Colonic mucosa (tissue), 4 donors: ENCODE results near the gene HDAC8. TPM values are rescaled to one million over a fixed set of nuclear protein-coding genes. Genes with fewer than 3 reads are reported as not detected.
"Not testable (repeated sequence)": the region's sequence is repeated elsewhere in the genome, so short reads cannot be mapped to it uniquely, and the experiment has no call there.

ENCODE experiments used
- DNase-seq: peaks from one replicate; pipeline ENCODE4 v3.0.0-alpha.2; 2020
- H3K27ac ChIP-seq: fragments of 200-600 bp; one replicate; pipeline ENCODE4 v1.8.0; 2021
- H3K27me3 ChIP-seq: fragments of 200-600 bp; one replicate; pipeline ENCODE4 v1.8.0; 2021
- H3K36me3 ChIP-seq: fragments of 200-600 bp; one replicate; pipeline ENCODE4 v1.8.0; 2021
- H3K4me1 ChIP-seq: fragments of 200-600 bp; one replicate; pipeline ENCODE4 v1.8.0; 2021; ENCODE audit warnings: mild to moderate bottlenecking
- H3K4me3 ChIP-seq: fragments of 200-600 bp; one replicate; pipeline ENCODE4 v1.8.0; 2021
- H3K9ac ChIP-seq, 2 donors: one replicate each; pipeline ENCODE4 v1.7.0; 2013; ENCODE audit warnings: control low read depth in 2 of 2, low read depth in 2 of 2, low read length in 2 of 2
- H3K9me3 ChIP-seq: fragments of 200-600 bp; one replicate; pipeline ENCODE4 v1.8.0; 2021
- intact Hi-C: fragments of 100-400 bp; cut with DNase I; formaldehyde crosslinking; loops from one replicate; pipeline ENCODE4 v1.14.1; 2022
- total RNA-seq, 2 donors: library from RNA; stranded (reverse); fragmentation: NEBNext Ultra II Directional in 1 of 2; extraction: Animal tissue kit (Norgen Biotek cat#: 25700) in 1 of 2; gene quantifications; one replicate each; pipeline ENCODE4 v1.2.1, GENCODE V29; 2021
- TF ChIP-seq, protein P1 (sequence below): fragments of 200-600 bp; IDR thresholded peaks from one replicate; pipeline ENCODE4 v1.8.0; 2022; ENCODE audit warnings: antibody characterized with exemption, mild to moderate bottlenecking
- donor health status: healthy.
- donor health status: DM: no; HTN: no; CAD: no.
- donor health status: DM: no; HTN: no; CAD: no.

HDAC8 gene
- total RNA-seq, 2 donors from 2014 or later = 23.0 to 25.7 TPM

GRCh38 chrX:72330131-72330530, 242.5 kb downstream of the HDAC8 start:
- H3K4me3 ChIP-seq = no peak overlapping the region
- TF ChIP-seq, protein P1, sequence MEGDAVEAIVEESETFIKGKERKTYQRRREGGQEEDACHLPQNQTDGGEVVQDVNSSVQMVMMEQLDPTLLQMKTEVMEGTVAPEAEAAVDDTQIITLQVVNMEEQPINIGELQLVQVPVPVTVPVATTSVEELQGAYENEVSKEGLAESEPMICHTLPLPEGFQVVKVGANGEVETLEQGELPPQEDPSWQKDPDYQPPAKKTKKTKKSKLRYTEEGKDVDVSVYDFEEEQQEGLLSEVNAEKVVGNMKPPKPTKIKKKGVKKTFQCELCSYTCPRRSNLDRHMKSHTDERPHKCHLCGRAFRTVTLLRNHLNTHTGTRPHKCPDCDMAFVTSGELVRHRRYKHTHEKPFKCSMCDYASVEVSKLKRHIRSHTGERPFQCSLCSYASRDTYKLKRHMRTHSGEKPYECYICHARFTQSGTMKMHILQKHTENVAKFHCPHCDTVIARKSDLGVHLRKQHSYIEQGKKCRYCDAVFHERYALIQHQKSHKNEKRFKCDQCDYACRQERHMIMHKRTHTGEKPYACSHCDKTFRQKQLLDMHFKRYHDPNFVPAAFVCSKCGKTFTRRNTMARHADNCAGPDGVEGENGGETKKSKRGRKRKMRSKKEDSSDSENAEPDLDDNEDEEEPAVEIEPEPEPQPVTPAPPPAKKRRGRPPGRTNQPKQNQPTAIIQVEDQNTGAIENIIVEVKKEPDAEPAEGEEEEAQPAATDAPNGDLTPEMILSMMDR = no peak

DNA sequence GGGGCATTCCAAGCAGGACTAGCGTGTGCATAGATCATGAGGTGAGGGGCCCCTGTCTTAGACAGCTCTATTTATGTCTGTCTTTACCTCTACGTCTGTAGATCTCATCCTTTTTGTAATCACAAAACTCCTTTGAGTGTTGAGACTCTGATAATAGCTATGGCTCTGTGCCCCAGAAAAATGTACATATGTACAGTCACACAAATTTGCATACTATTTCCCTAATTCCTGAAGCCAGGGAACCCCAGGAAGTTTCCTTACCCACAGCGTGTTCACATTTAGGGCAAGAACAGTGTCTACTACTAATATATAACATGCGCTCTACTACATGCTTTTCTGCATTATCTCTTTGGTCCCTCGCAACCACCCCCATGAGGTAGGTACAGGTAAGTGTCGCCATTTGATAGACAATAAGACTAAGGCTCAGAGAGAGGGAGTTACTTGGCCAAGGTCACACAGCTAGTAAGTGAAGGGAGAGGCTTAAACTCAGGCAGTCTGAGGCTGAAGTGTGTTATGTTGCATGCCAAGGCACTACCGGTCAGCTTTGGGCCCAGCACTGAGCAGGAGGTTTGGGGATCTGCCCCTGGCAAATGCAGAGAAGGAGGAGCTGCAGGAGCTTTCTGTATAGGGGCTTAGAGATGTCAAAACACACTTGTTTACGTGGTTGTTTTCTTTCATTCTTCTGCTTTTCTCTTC, 245.9 kb downstream of the HDAC8 start:
- no peaks in the 10 kb centered on the region for H3K9me3 ChIP-seq
- DNase-seq = no peak
- no peak overlapping the region for H3K4me3 ChIP-seq
- no peaks in the 10 kb centered on the region for H3K27me3 ChIP-seq
- TF ChIP-seq, protein P1 = no peak
- no peaks in the 10 kb centered on the region for H3K36me3 ChIP-seq
- H3K9ac ChIP-seq = no peak overlapping the region
- intact Hi-C loops = no loop called here
- no peak overlapping the region for H3K27ac ChIP-seq
- H3K4me1 ChIP-seq = no peaks in the 10 kb centered on the region

More at GRCh38 chrX:72330131-72330530, 242.5 kb downstream of the HDAC8 start:
- Histone ChIP-seq H3K36me3 (no peaks in the 10 kb centered on the region), H3K9me3 (no peaks in the 10 kb centered on the region), H3K4me1 (no peaks in the 10 kb centered on the region), H3K27ac (no peak overlapping the region), H3K27me3 (no peaks in the 10 kb centered on the region), H3K9ac (no peak overlapping the region)
- no peak for DNase-seq
- intact Hi-C loops = no loop called here

GRCh38 chrX:72319651-72320050, 253.0 kb downstream of the HDAC8 start:
- intact Hi-C loops, H3K27ac ChIP-seq, H3K27me3 ChIP-seq, H3K4me1 ChIP-seq, H3K4me3 ChIP-seq, H3K36me3 ChIP-seq, DNase-seq, H3K9me3 ChIP-seq, H3K9ac ChIP-seq: not testable (repeated sequence)

DNA sequence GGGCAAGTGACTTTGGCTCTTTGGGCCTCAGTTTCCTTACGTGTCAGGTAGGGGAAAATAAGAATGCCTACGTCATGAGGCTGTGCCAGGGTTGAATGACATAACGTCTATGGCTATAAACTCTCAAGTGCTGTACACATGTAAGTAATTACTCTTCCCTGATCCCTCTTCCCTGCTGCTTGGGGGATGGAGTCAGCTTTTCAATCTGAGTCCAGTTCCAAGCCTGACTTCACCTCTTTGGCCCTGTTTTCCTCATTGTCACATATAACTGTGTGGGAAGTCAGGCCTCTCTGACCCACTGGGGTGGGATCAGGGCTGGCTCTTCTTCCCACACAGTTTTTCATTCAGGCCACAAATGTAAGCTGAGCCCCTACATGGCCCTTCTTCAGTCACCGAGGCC, 255.5 kb downstream of the HDAC8 start:
- H3K9me3 ChIP-seq = no peaks in the 10 kb centered on the region
- H3K27ac ChIP-seq = no peak overlapping the region
- no peak for DNase-seq
- TF ChIP-seq, protein P1 = no peak
- intact Hi-C loops = no loop called here
- H3K4me3 ChIP-seq = no peak overlapping the region
- H3K4me1 ChIP-seq = no peaks in the 10 kb centered on the region
- no peaks in the 10 kb centered on the region for H3K27me3 ChIP-seq
- H3K9ac ChIP-seq = no peak overlapping the region
- no peaks in the 10 kb centered on the region for H3K36me3 ChIP-seq

DNA sequence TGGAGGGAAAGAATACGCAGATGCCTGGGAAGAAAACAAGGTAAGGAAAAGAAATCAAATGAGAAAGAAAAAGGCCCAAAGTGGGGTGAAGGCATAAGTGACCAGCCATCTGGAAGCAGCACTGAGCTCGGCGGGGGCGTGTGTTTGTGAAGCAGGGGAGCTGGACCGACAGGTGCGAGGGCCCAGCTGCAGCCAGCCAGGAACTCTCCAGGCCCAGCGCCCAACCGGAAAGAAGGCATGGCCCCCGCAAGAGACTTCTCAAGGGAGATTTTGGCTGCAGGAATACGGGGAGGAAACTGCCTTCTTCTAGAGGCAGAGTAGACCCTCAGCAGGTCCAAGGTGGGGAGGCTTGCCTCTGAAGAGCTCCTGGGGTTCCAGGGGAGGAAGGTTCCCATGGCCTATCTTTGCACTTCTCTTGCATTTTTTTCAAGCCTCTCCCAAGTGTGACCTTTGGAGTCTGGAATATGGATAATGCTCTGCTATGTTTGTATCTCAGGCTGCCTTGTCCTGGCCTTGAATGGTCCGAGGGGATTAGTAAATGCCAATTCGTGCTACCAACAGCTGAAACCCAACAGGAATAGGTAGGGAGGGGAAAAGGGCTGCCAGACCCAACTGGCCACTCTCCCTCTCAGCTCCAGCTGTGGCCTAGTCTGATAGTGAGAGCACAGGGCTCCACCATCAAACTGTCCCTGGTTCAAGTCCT, 256.1 kb downstream of the HDAC8 start:
- intact Hi-C loops = no loop called here
- no peaks in the 10 kb centered on the region for H3K27me3 ChIP-seq
- no peak overlapping the region for H3K27ac ChIP-seq
- H3K4me1 ChIP-seq = no peaks in the 10 kb centered on the region
- no peak overlapping the region for H3K9ac ChIP-seq
- H3K36me3 ChIP-seq = no peaks in the 10 kb centered on the region
- TF ChIP-seq, protein P1 = no peak
- H3K4me3 ChIP-seq = no peak overlapping the region
- no peaks in the 10 kb centered on the region for H3K9me3 ChIP-seq
- DNase-seq = no peak

- H3K9ac ChIP-seq = no peak overlapping the region
- H3K9me3 ChIP-seq = no peaks in the 10 kb centered on the region
- no peaks in the 10 kb centered on the region for H3K36me3 ChIP-seq
- no peaks in the 10 kb centered on the region for H3K4me1 ChIP-seq
- no peak overlapping the region for H3K27ac ChIP-seq
- H3K4me3 ChIP-seq = no peak overlapping the region
- TF ChIP-seq, protein P1 = no peak
- H3K27me3 ChIP-seq = peaks cover 1% of the 10 kb centered on the region
- DNase-seq = no peak
- intact Hi-C loops = no loop called here
These were observed 257.8 kb downstream of the HDAC8 start for GRCh38 chrX:72314881-72315280.
